ENCODE data around the gene SCNN1A. TPM values are rescaled to one million over a fixed set of nuclear protein-coding genes. Genes with fewer than 3 reads are reported as not detected.

Gene SCNN1A
- total and polyA plus RNA-seq, 2 of the 13 experiments (the other 11 are each of a cell fraction or from before 2014, with no cell fraction given), result 1.5 to 14.6 TPM

- TF ChIP-seq AHDC1 (CRISPR knock-in tag; IDR thresholded peaks at IDR 0.05; ENCODE audit: borderline replicate concordance) (no peak; the same call in 1 of the 2 replicates), GATAD2A (CRISPR knock-in tag; IDR thresholded peaks at IDR 0.05) (peak; percentile 75), TARDBP (CRISPR knock-in tag; IDR thresholded peaks at IDR 0.05) (peak; percentile 97), IKZF1 (IDR thresholded peaks at IDR 0.05) (no peak), MEF2D (CRISPR knock-in tag; IDR thresholded peaks at IDR 0.05) (peak; percentile 89), SOX5 (CRISPR knock-in tag; IDR thresholded peaks at IDR 0.05; ENCODE audit: borderline replicate concordance) (peak; percentile 68; the same call in 1 of the 2 replicates), ZSCAN30 (CRISPR knock-in tag; IDR thresholded peaks at IDR 0.05) (peak; percentile 69; the same call in 1 of the 2 replicates), HDAC2 (CRISPR knock-in tag; IDR thresholded peaks at IDR 0.05) (peak; percentile 86), GRHL1 (CRISPR knock-in tag; conservative IDR thresholded peaks at IDR 0.05) (no peak), GMEB2 (CRISPR knock-in tag; IDR thresholded peaks at IDR 0.05; ENCODE audit: low read depth) (no peak), GABPA (IDR thresholded peaks at IDR 0.05; ENCODE audit: low read depth, low read length) (peak; percentile 38), GABPA (CRISPR knock-in tag; IDR thresholded peaks at IDR 0.05; ENCODE audit: low read depth) (peak; percentile 60; the same call in 1 of the 2 replicates), ZNF746 (CRISPR knock-in tag; IDR thresholded peaks at IDR 0.05) (peak; percentile 94), ZNF234 (CRISPR knock-in tag; conservative IDR thresholded peaks at IDR 0.05) (peak; percentile 5; the same call in 1 of the 2 replicates), ZNF354B (CRISPR knock-in tag; IDR thresholded peaks at IDR 0.05) (peak; percentile 97), ZNF367 (CRISPR knock-in tag; IDR thresholded peaks at IDR 0.05; ENCODE audit: borderline replicate concordance) (no peak), CENPX (CRISPR knock-in tag; IDR thresholded peaks at IDR 0.05) (no peak), NCOA1 (CRISPR knock-in tag; IDR thresholded peaks at IDR 0.05) (peak; percentile 93), RBM39 (IDR thresholded peaks at IDR 0.05; ENCODE audit: low read depth, low read length, poor library complexity, severe bottlenecking) (no peak), RBAK (CRISPR knock-in tag; IDR thresholded peaks at IDR 0.05) (no peak), ZBTB38 (CRISPR knock-in tag; IDR thresholded peaks at IDR 0.05) (peak; percentile 84), TGIF2 (CRISPR knock-in tag; IDR thresholded peaks at IDR 0.05) (no peak; the same call in 1 of the 2 replicates)
These were observed 8.5 kb upstream of the SCNN1A start, which contains the start of gene LTBR (continued) for GRCh38 chr12:6383572-6384498.

Measured in HepG2 (cell line).